RWPE2 (cell line): Measurements from ENCODE around the gene USP16.
"Not testable (repeated sequence)": the region's sequence is repeated elsewhere in the genome, so short reads cannot be mapped to it uniquely, and the experiment has no call there.

Experiments used
- ATAC-seq: fragments of 200-7000 bp; cut with Tn5 transposase; 3 replicates; pipeline ENCODE4 v1.9.1; 2021; ENCODE audit warnings: low read depth
- DNase-seq: peaks from one replicate; pipeline ENCODE4 v3.0.0-alpha.2; 2020; ENCODE audit warnings: low spot score
- H3K27ac ChIP-seq: fragments of 450-650 bp; 2 replicates; pipeline ENCODE4 v1.5.1; 2017; ENCODE audit warnings: mild to moderate bottlenecking; ENCODE audit not compliant: poor library complexity, severe bottlenecking
- H3K27me3 ChIP-seq: fragments of 250-450 bp; sonication (Bioruptor Pico); 2 replicates; pipeline ENCODE4 v1.5.1; 2021; ENCODE audit warnings: mild to moderate bottlenecking, moderate library complexity; ENCODE audit not compliant: insufficient read depth, poor library complexity, severe bottlenecking
- H3K36me3 ChIP-seq: fragments of 250-450 bp; sonication (Bioruptor Pico); 2 replicates; pipeline ENCODE4 v1.5.1; 2020; ENCODE audit warnings: low read depth, mild to moderate bottlenecking, moderate library complexity
- H3K4me1 ChIP-seq: fragments of 250-450 bp; sonication (Bioruptor Pico); 2 replicates; pipeline ENCODE4 v1.5.1; 2021; ENCODE audit warnings: mild to moderate bottlenecking, moderate library complexity; ENCODE audit not compliant: insufficient read depth, poor library complexity, severe bottlenecking
- H3K4me3 ChIP-seq: fragments of 250-450 bp; sonication (Bioruptor Pico); 2 replicates; pipeline ENCODE4 v1.5.1; 2021; ENCODE audit warnings: mild to moderate bottlenecking, moderate library complexity; ENCODE audit not compliant: severe bottlenecking
- H3K9me3 ChIP-seq: fragments of 250-450 bp; sonication (Bioruptor Pico); 2 replicates; pipeline ENCODE4 v1.5.1; 2021; ENCODE audit warnings: mild to moderate bottlenecking, moderate library complexity; ENCODE audit not compliant: severe bottlenecking
- CTCF ChIP-seq: fragments of 450-650 bp; IDR thresholded peaks from one replicate; pipeline ENCODE4 v1.5.1; 2017; ENCODE audit warnings: mild to moderate bottlenecking, moderate library complexity; ENCODE audit not compliant: poor library complexity, severe bottlenecking

Gene USP16

GRCh38 chr21:29074783-29075182 lies 50.3 kb downstream of the USP16 start:
- peaks cover 30% of the 10 kb centered on the region for H3K4me1 ChIP-seq
- DNase-seq (no peak), ATAC-seq (no peak)
- H3K9me3 ChIP-seq: no peaks in the 10 kb centered on the region
- H3K27me3 ChIP-seq: no peaks in the 10 kb centered on the region
- H3K4me3 ChIP-seq: no peak overlapping the region
- H3K27ac ChIP-seq: peak overlapping the region; percentile 41
- TF ChIP-seq CTCF: no peak
- H3K36me3 ChIP-seq: peaks cover 21% of the 10 kb centered on the region

GRCh38 chr21:29075706-29076466 lies 51.4 kb downstream of the USP16 start:
- H3K4me1 ChIP-seq: peaks cover 28% of the 10 kb centered on the region
- no peaks in the 10 kb centered on the region for H3K9me3 ChIP-seq
- ATAC-seq (peak; percentile 53), DNase-seq (no peak)
- H3K4me3 ChIP-seq: no peak overlapping the region
- peaks cover 10% of the 10 kb centered on the region for H3K36me3 ChIP-seq
- no peak for TF ChIP-seq CTCF
- peak overlapping the region; percentile 41 for H3K27ac ChIP-seq
- H3K27me3 ChIP-seq: no peaks in the 10 kb centered on the region

GRCh38 chr21:29076731-29077640 lies 52.5 kb downstream of the USP16 start:
- not testable (repeated sequence) for H3K9me3 ChIP-seq, H3K4me3 ChIP-seq, ATAC-seq, DNase-seq, H3K27me3 ChIP-seq, H3K36me3 ChIP-seq, H3K27ac ChIP-seq
- H3K4me1 ChIP-seq: peaks cover 24% of the 10 kb centered on the region

GRCh38 chr21:29077651-29078090 lies 53.2 kb downstream of the USP16 start:
- Histone ChIP-seq H3K4me3 (no peak overlapping the region), H3K9me3 (no peaks in the 10 kb centered on the region), H3K27me3 (no peaks in the 10 kb centered on the region), H3K27ac (no peak overlapping the region), H3K4me1 (peaks cover 18% of the 10 kb centered on the region), H3K36me3 (no peaks in the 10 kb centered on the region; the same call in 1 of the 2 replicates)
- no peak for TF ChIP-seq CTCF
- no peak for DNase-seq
- no peak for ATAC-seq

- peaks cover 17% of the 10 kb centered on the region for H3K4me1 ChIP-seq
- no peak overlapping the region for H3K27ac ChIP-seq
- TF ChIP-seq CTCF: no peak
- H3K36me3 ChIP-seq: no peaks in the 10 kb centered on the region
- no peaks in the 10 kb centered on the region for H3K9me3 ChIP-seq
- no peaks in the 10 kb centered on the region for H3K27me3 ChIP-seq
- ATAC-seq (no peak), DNase-seq (no peak)
- H3K4me3 ChIP-seq: no peak overlapping the region
These were observed 54.6 kb downstream of the USP16 start for GRCh38 chr21:29078869-29079767.
